ENCODE measurements around the gene RAC3.

RAC3 gene

DNA sequence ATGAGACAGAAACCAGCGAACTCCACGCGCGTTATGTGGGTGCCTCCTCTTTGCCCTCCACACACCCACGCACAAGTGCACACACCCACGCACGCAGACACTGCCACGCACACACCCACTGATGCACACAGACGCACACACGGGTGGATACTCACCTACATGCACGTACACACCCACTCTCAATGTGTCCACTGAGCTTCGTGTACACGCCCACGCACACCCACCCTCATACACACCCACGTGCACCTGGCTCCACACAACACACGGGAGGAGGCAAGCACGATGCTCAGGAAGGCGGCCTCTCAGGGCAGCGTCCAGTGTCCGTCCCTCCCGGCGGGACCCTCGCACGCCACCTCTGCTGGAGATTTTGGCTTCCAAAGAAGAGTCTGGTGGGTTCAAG is 15.9 kb downstream of the RAC3 start:
- Histone ChIP-seq H4K20me1 (ENCODE audit: low read depth, low read length) (no peaks in the 10 kb centered on the region), H3K27ac (ENCODE audit: low read depth, low read length) (no peak overlapping the region), H3K9me2 (replicated peaks; ENCODE audit: insufficient read depth, low read length) (no peaks in the 10 kb centered on the region), H3K4me2 (ENCODE audit: low read depth, low read length, poor library complexity, severe bottlenecking) (no peak overlapping the region), H3K27me3 (ENCODE audit: low read length) (no peaks in the 10 kb centered on the region), H3F3A (ENCODE audit: insufficient read depth) (no peaks in the 10 kb centered on the region), H2AFZ (ENCODE audit: low read depth, low read length, severe bottlenecking) (no peak overlapping the region), H3K79me2 (ENCODE audit: insufficient read depth, low read length) (peaks cover 4% of the 10 kb centered on the region), H3K4me3 (ENCODE audit: insufficient read depth, low read length, poor library complexity, severe bottlenecking) (no peak overlapping the region), H3K9me3 (ENCODE audit: insufficient read depth, low read length) (no peaks in the 10 kb centered on the region), H3K36me3 (ENCODE audit: low read length) (no peaks in the 10 kb centered on the region), H3K9ac (ENCODE audit: low read length) (no peak overlapping the region)
- no peak for TF ChIP-seq EZH2phosphoT487 (conservative IDR thresholded peaks at IDR 0.05; ENCODE audit: low read length)
- TF ChIP-seq, protein P1, sequence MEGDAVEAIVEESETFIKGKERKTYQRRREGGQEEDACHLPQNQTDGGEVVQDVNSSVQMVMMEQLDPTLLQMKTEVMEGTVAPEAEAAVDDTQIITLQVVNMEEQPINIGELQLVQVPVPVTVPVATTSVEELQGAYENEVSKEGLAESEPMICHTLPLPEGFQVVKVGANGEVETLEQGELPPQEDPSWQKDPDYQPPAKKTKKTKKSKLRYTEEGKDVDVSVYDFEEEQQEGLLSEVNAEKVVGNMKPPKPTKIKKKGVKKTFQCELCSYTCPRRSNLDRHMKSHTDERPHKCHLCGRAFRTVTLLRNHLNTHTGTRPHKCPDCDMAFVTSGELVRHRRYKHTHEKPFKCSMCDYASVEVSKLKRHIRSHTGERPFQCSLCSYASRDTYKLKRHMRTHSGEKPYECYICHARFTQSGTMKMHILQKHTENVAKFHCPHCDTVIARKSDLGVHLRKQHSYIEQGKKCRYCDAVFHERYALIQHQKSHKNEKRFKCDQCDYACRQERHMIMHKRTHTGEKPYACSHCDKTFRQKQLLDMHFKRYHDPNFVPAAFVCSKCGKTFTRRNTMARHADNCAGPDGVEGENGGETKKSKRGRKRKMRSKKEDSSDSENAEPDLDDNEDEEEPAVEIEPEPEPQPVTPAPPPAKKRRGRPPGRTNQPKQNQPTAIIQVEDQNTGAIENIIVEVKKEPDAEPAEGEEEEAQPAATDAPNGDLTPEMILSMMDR (IDR thresholded peaks at IDR 0.05; ENCODE audit: insufficient read depth, low read length, poor library complexity, severe bottlenecking) = no peak

DNA sequence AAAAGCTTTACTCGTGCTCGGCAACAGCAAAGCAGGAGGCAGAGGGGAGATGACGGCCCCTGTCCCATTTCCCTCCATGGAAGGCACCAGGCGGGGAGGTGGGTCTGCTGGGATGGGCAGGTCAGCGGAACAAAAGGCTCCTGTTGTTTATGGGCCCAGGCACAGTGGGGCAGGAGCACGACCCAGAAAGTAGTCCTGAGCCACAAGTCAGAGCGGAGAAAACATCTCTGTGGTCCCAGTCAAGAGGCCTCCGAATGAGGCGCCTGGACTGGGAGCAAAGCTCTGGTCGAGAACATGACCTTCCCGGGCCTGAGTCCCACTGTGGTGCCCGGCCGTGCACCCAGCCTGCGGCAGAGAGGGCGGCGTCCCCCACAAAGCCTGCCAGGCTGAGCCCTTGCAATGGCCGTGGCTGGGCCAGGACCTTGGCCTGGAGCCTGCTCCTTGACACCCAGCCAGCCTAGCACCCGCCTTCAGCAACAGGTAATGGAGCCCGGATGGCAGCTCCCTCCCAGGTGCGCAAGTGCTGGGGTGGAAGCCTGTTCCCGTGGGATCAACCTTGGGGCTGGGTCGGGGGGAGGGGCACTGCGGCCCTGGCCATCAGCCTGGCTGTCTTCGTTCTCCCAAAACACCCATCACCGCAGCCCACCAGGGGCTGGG is 16.6 kb downstream of the RAC3 start:
- no peaks in the 10 kb centered on the region for H3K27me3 ChIP-seq (ENCODE audit: low read length)

DNA sequence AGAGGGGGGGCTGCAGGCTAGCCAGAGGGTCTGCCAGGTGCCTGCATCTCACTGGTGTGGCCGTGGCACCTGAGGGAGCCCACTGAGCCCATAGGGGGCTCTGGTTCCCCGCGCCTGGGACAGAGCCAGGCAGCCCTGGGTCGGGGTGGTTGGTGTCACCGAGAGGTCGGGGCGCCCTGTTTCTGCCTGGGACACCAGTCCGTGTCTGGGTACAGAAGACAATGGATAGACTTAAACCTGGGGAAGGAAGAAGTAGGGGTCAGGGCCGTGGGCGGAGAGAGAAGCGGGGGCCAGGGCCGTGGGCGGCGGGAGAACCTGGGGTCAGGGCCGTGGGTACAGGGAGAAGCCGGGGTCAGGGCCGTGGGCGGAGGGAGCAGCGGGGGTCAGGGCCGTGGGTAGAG is 17.1 kb downstream of the RAC3 start:
- no peaks in the 10 kb centered on the region for H4K20me1 ChIP-seq (ENCODE audit: low read depth, low read length)
- H3K4me2 ChIP-seq (ENCODE audit: low read depth, low read length, poor library complexity, severe bottlenecking) = no peak overlapping the region
- TF ChIP-seq, protein P1 (IDR thresholded peaks at IDR 0.05; ENCODE audit: insufficient read depth, low read length, poor library complexity, severe bottlenecking) = no peak
- no peak for TF ChIP-seq EZH2phosphoT487 (conservative IDR thresholded peaks at IDR 0.05; ENCODE audit: low read length)

More for the DNA sequence above, 16.6 kb downstream of the RAC3 start:
- TF ChIP-seq, protein P1 (IDR thresholded peaks at IDR 0.05; ENCODE audit: insufficient read depth, low read length, poor library complexity, severe bottlenecking) = no peak
- TF ChIP-seq EZH2phosphoT487 (conservative IDR thresholded peaks at IDR 0.05; ENCODE audit: low read length) = no peak
- H3K4me3 ChIP-seq (ENCODE audit: insufficient read depth, low read length, poor library complexity, severe bottlenecking) = no peak overlapping the region
- H3K9me3 ChIP-seq (ENCODE audit: insufficient read depth, low read length) = no peaks in the 10 kb centered on the region
- H3F3A ChIP-seq (ENCODE audit: insufficient read depth) = no peaks in the 10 kb centered on the region
- no peak overlapping the region for H2AFZ ChIP-seq (ENCODE audit: low read depth, low read length, severe bottlenecking)
- no peak overlapping the region for H3K9ac ChIP-seq (ENCODE audit: low read length)
- peaks cover 10% of the 10 kb centered on the region for H3K79me2 ChIP-seq (ENCODE audit: insufficient read depth, low read length)
- H4K20me1 ChIP-seq (ENCODE audit: low read depth, low read length) = no peaks in the 10 kb centered on the region
- H3K4me2 ChIP-seq (ENCODE audit: low read depth, low read length, poor library complexity, severe bottlenecking) = no peak overlapping the region
- H3K36me3 ChIP-seq (ENCODE audit: low read length) = no peaks in the 10 kb centered on the region
- H3K9me2 ChIP-seq (replicated peaks; ENCODE audit: insufficient read depth, low read length) = no peaks in the 10 kb centered on the region
- no peak overlapping the region for H3K27ac ChIP-seq (ENCODE audit: low read depth, low read length)

More for the DNA sequence above, 17.1 kb downstream of the RAC3 start:
- Histone ChIP-seq H3K79me2 (ENCODE audit: insufficient read depth, low read length) (peaks cover 10% of the 10 kb centered on the region), H3K9me3 (ENCODE audit: insufficient read depth, low read length) (no peaks in the 10 kb centered on the region), H3K27ac (ENCODE audit: low read depth, low read length) (no peak overlapping the region), H3K4me3 (ENCODE audit: insufficient read depth, low read length, poor library complexity, severe bottlenecking) (no peak overlapping the region), H3K27me3 (ENCODE audit: low read length) (no peaks in the 10 kb centered on the region), H3K36me3 (ENCODE audit: low read length) (no peaks in the 10 kb centered on the region), H3K9ac (ENCODE audit: low read length) (no peak overlapping the region), H3F3A (ENCODE audit: insufficient read depth) (no peaks in the 10 kb centered on the region), H2AFZ (ENCODE audit: low read depth, low read length, severe bottlenecking) (no peak overlapping the region), H3K9me2 (replicated peaks; ENCODE audit: insufficient read depth, low read length) (no peaks in the 10 kb centered on the region)
